ENCODE data around the gene COPE. TPM values are rescaled to one million over a fixed set of nuclear protein-coding genes. Genes with fewer than 3 reads are reported as not detected.
A peak's percentile ranks its signal among the peaks of the same experiment; 100 is the strongest.

The COPE gene
- total and polyA plus RNA-seq, 2 of the 8 experiments (the other 6 are each of a cell fraction or from before 2014, with no cell fraction given) = 178 to 356 TPM

GRCh38 chr19:18894254-18895037 lies 24.7 kb downstream of the COPE start:
- H4K91ac ChIP-seq (replicated peaks; ENCODE audit: insufficient read length, low read length) = no peak overlapping the region
- no peak overlapping the region for H3K56ac ChIP-seq (replicated peaks; ENCODE audit: insufficient read length, low read depth, low read length)
- H4K8ac ChIP-seq (ENCODE audit: extremely low read depth, insufficient read depth, low read length) = peak overlapping the region; percentile 36; the same call in 1 of the 2 replicates
- H2BK120ac ChIP-seq (replicated peaks; ENCODE audit: low read depth, low read length) = no peak overlapping the region
- no peak overlapping the region for H2BK15ac ChIP-seq (ENCODE audit: low read length)
- peaks cover 6 to 13% of the 10 kb centered on the region in 2 experiments for H4K20me1 ChIP-seq (replicated peaks in 1 of 2; ENCODE audit: control insufficient read depth in 1 of 2, insufficient read depth in 2 of 2, low read length in 2 of 2)
- H2AK5ac ChIP-seq (ENCODE audit: low read depth, low read length) = no peak overlapping the region
- H3K27ac ChIP-seq (ENCODE audit: low read depth, low read length) = no peak overlapping the region
- H3K4me1 ChIP-seq (replicated peaks in 1 of 4; ENCODE audit: control insufficient read depth in 3 of 4, insufficient read depth in 4 of 4, low read length in 3 of 4) = peaks cover 0 to 13% (median 5%) of the 10 kb centered on the region in 4 experiments; a peak in 5 of 7 replicates
- POLR2A ChIA-PET (ENCODE audit: partially characterized antibody) = interaction anchor here (0.6 to 4.0 kb wide), 14 partner anchors 10 to 155 kb away, joined by 3 to 17 read pairs (median 3); partner anchors contain the start of genes COPE and DDX49
- H2BK20ac ChIP-seq (ENCODE audit: low read length) = no peak overlapping the region
- H3K4ac ChIP-seq (replicated peaks; ENCODE audit: insufficient read length, low read depth, low read length) = no peak overlapping the region
- no peak overlapping the region for H2BK12ac ChIP-seq (ENCODE audit: low read depth, low read length)
- H4K5ac ChIP-seq (ENCODE audit: insufficient read length, low read depth, low read length) = no peak overlapping the region
- H3K27me3 ChIP-seq (replicated peaks in 1 of 4; ENCODE audit: control insufficient read depth in 3 of 4, extremely low read depth in 1 of 4, insufficient read depth in 3 of 4, low read length in 3 of 4) = peaks cover 0 to 13% (median 8%) of the 10 kb centered on the region in 4 experiments; a peak in 4 of 7 replicates
- no peak overlapping the region for H2BK5ac ChIP-seq (ENCODE audit: low read depth, low read length)
- H3K23me2 ChIP-seq (ENCODE audit: low read depth, low read length) = peaks cover 6% of the 10 kb centered on the region; the same call in 1 of the 2 replicates
- H3K79me2 ChIP-seq (ENCODE audit: control insufficient read depth in 1 of 2, insufficient read depth in 2 of 2, low read length in 2 of 2) = no peaks in the 10 kb centered on the region
- CTCF ChIA-PET (ENCODE audit: partially characterized antibody) = interaction anchor here (0.6 to 4.5 kb wide), 18 partner anchors 10 to 563 kb away, joined by 3 to 34 read pairs (median 4); no protein-coding TSS in a partner anchor
- no peaks in the 10 kb centered on the region; a peak in 1 of 8 replicates for H3K36me3 ChIP-seq (ENCODE audit: control insufficient read depth in 2 of 4, insufficient read depth in 4 of 4, low read length in 3 of 4)
- H3K23ac ChIP-seq (ENCODE audit: insufficient read length) = no peak overlapping the region
- peak overlapping the region; percentile 42 to 79 (median 62) for H3K4me3 ChIP-seq (ENCODE audit: extremely low read depth in 1 of 4, insufficient read depth in 2 of 4, low read depth in 3 of 4, low read length in 4 of 4)
- H3K14ac ChIP-seq (ENCODE audit: insufficient read length) = no peak overlapping the region
- H3K4me2 ChIP-seq (ENCODE audit: insufficient read depth in 1 of 2, low read depth in 2 of 2, low read length in 2 of 2) = peak overlapping the region; percentile 33 to 86
- 39% methylated on average over 16 of the region's 28 CpGs; no CpG with 5 or more reads in 1 of the 2 experiments for WGBS, 2 experiments (ENCODE audit: extremely low coverage in 1 of 2, insufficient coverage in 1 of 2, insufficient read length in 1 of 2, insufficient replicate concordance in 2 of 2, low coverage in 1 of 2, low lambda C conversion rate in 2 of 2, missing lambda C conversion rate in 1 of 2)
- H3K79me1 ChIP-seq (ENCODE audit: low read depth, low read length) = no peaks in the 10 kb centered on the region
- no peak overlapping the region for H3K18ac ChIP-seq (ENCODE audit: extremely low read depth, low read length)
- no peak overlapping the region for H3K9ac ChIP-seq (replicated peaks in 1 of 4; ENCODE audit: extremely low read depth in 1 of 4, low read depth in 3 of 4, low read length in 3 of 4)
- H3K9me3 ChIP-seq (ENCODE audit: insufficient read depth in 2 of 2, low read depth in 1 of 2, low read length in 1 of 2) = no peaks in the 10 kb centered on the region
- DNase-seq (ENCODE audit: low read depth in 1 of 2, low spot score in 2 of 2) = peak in 1 of 2 experiments; percentile 64
- FAIRE-seq = no peak
- H2AFZ ChIP-seq (ENCODE audit: low read length) = no peak overlapping the region
- TF ChIP-seq KDM5A (IDR thresholded peaks at IDR 0.05; ENCODE audit: low read length) (no peak), SRF (IDR thresholded peaks at IDR 0.05; ENCODE audit: low read depth, low read length) (no peak), EGR1 (IDR thresholded peaks at IDR 0.05; ENCODE audit: borderline replicate concordance, low read depth, low read length) (no peak), HDAC2 (IDR thresholded peaks at IDR 0.05; ENCODE audit: borderline replicate concordance in 1 of 2, low read depth in 2 of 2, low read length in 2 of 2) (no peak), EZH2 (IDR thresholded peaks at IDR 0.05; ENCODE audit: low read depth, low read length, severe bottlenecking) (no peak), ATF3 (IDR thresholded peaks at IDR 0.05; ENCODE audit: insufficient read depth, low read depth, low read length) (no peak), EP300 (IDR thresholded peaks at IDR 0.05; ENCODE audit: borderline replicate concordance in 1 of 2, low read depth in 2 of 2, low read length in 2 of 2) (no peak), ASH2L (IDR thresholded peaks at IDR 0.05; ENCODE audit: low read length) (no peak), TAF7 (optimal IDR thresholded peaks at IDR 0.05; ENCODE audit: borderline replicate concordance, low read depth, low read length) (no peak), SUZ12 (IDR thresholded peaks at IDR 0.05; ENCODE audit: low read length) (no peak)
